Medulla oblongata (tissue), 1 donor: ENCODE measurements around the gene PSMD13.

Source experiments
- DNase-seq: peaks from one replicate; pipeline ENCODE4 v3.0.0-alpha.2; 2015; ENCODE audit errors: extremely low spot score

The PSMD13 gene

GRCh38 chr11:299081-299891 lies 62.5 kb downstream of the PSMD13 start, which contains the start of gene IFITM5:
TSS of gene IFITM5 (minus strand) at chr11:299526. CDS start at chr11:299490, 36 bp downstream.
- no peak for DNase-seq

GRCh38 chr11:299951-300735 lies 63.4 kb downstream of the PSMD13 start:
- no peak for DNase-seq
